Activated CD4-positive, CD25-positive, alpha-beta regulatory T cell (primary cell): ENCODE results near the gene DSN1.
A peak's percentile ranks its signal among the peaks of the same experiment; 100 is the strongest.
"Not testable (repeated sequence)": the region's sequence is repeated elsewhere in the genome, so short reads cannot be mapped to it uniquely, and the experiment has no call there.

Experiments used
- DNase-seq, 4 experiments: peaks; one replicate each; lab custom pipeline; 2025; lab: John Stamatoyannopoulos, UW

DSN1 gene, protein sequence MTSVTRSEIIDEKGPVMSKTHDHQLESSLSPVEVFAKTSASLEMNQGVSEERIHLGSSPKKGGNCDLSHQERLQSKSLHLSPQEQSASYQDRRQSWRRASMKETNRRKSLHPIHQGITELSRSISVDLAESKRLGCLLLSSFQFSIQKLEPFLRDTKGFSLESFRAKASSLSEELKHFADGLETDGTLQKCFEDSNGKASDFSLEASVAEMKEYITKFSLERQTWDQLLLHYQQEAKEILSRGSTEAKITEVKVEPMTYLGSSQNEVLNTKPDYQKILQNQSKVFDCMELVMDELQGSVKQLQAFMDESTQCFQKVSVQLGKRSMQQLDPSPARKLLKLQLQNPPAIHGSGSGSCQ

DNA sequence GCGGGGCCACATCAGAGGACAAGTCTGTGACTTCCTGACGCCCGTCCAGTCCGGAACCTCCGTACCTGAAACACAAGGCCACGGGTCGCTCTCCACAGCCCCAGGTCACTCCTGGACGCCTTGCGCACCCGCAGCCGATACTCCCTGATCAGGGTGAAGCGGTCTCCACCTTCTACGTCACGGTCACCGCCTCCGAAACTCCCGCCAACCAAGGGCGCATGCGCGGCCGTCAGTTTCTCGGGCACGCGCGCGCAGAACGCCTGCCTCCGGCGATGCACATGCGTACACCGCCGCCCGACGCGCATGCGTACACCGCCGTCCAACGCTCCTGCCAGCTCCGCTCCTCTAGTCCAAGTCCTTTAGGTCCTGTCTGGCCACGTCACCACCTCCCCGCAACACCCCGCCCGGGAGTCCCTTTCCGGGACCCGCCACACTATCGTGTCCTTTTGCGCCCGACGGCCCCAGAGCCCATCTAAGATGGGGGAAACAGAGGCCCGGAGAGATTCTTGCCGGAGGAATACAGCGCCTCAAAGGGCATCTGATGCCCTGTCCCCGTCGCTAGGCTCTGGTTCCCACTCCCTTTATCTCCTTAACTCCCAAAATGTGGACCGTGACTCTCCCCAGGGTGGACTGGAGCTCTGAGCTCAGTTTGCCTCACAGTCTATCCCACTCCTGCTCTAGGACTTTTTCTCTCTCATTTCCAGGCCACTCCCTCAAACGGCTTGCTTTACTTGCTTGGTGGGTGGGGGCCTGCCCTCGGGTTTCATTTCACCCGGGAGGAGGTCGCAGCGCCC, at the start of gene DSN1:
Gene DSN1 (minus strand): TSS at position 167 of the 794 bp plus-strand sequence. CDS start 2,305 bp downstream, outside the sequence.
- peak; percentile 94 to 97 (median 96) for DNase-seq

DNA sequence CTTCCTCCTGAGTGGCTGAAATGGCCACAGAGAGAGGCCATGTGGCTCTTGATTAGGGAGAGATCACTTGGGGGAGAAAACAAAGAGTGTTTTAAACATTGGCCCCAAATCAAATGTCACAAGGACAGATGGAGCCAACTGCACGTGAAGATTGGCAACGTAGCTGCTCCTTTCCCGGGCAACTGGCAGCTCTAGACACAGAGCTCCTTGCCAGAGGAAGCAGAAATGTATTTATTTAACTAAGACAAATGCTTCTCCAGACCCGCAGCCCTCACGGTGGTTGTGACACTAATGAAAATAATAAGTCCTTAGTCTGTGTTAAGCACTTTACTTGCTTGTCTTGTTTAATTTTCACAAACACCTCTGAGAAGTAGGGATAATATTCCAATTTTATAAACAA, 49.6 kb upstream of the DSN1 start:
- DNase-seq = no peak

DNA sequence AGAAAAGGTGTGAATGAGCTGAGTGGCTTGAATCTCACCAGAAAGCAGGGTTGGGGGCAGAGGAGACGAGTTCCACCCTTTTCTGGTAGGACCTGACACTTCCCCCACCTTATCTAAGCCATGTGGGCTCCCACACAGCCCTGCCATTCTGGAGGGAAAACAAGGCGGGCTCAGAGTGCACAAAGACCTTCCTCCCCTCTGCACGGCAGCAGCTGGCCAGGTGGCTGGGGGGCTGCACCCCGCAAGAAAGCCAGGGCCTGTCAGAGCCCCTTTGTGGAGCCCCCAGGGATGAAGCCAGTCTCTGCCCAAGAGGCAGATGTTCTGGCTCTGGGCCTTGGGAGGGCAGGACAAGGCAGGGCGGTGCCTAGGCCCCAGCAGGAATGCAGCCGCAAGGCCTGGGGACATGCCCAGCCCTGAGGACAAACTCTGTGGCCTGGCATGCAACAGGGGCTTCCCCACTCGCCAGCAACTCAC, 48.4 kb upstream of the DSN1 start:
- DNase-seq = no peak

DNA sequence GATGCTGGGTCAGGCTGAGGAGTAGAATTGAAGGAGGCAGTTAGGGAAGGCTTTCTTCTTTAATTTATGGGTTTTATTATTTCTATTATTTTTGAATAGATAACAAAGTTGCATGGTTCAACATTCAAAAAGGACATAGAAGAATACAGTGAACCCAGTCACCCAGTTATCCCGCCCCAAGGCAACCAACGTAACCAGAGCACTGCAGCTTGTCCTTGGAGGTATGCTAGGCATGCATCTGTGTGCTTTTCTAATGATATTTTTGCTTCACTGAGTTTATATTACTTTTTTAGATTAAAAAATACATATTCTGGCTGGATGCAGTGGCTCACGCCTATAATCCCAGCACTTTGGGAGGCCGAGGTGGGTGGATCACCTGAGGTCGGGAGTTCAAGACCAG, 47.4 kb upstream of the DSN1 start:
- DNase-seq = no peak

DNA sequence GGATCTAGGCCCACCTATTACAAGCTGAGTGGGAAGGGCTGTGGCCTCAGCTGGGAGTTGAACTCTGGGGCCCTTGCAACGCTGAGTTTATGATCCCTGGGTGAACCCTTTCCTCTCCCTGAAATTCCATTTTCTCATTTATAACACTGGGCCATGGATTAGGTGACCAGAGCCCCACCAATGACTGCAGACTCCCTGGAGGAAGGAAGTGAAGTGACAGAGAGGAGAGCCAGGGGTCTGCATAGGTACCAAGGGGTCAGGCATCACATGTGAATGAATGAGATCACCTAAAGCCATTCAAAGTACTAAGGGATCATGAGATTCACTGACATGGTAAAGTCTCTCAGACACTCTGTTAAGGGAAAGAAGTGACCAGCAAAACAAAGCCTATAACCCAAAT, 46.5 kb upstream of the DSN1 start:
- no peak for DNase-seq

DNA sequence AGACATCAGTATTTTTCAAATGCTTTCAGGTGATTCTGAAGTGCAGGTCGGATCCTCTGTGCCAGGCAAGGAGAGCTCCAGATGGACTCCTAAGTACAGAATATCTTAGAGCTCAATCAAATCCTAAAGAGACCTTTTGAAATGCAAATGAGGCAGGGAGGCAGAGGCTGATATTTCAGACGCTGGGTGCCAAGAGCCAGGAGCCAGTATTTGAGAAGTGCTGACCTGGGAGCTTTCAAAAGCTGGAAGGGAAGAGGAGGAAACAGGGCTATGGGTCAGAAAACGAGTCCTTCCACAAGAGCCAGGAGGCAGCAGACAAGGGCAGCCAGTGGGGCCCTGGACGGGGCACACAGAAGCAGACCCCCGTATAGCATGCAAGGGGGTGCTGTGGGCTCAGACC, 46.1 kb upstream of the DSN1 start:
- DNase-seq = no peak

DNA sequence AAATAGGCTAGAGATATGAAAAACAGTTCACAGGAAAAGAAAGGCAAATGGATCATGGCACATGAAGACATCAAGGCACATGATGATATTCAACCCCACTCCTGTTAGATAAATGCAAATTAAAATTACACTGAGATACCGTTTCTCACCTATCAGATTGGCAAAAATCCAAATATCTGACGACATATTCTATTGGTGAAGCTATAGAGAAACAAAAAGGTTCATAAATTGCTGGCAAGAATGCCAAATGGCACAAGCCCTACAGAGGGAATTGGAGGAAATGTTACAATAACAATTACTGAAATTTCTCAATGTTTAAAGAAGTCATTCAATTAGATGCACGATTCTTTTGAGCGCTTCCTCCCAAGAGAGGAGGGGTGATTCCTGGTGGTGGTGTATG, 45.3 kb upstream of the DSN1 start:
- DNase-seq = no peak

DNA sequence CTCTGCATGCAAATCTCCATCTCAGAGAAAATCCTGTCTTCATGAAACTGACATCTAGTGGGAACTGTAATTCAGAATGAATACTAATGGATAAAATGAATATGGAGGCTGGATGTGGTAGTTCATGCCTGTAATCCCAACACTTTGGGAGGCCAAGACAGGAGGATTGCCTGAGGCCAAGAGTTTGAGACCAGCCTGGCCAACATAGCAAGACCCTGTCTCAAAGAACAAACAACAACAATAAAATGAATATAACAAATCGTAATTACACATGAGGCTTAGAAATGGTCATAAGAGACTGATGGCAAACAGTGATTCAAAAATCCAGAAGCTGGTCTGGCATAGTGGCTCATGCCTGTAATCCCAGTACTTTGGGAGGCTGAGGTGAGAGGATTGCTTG, 44.6 kb upstream of the DSN1 start:
- DNase-seq = no peak

DNA sequence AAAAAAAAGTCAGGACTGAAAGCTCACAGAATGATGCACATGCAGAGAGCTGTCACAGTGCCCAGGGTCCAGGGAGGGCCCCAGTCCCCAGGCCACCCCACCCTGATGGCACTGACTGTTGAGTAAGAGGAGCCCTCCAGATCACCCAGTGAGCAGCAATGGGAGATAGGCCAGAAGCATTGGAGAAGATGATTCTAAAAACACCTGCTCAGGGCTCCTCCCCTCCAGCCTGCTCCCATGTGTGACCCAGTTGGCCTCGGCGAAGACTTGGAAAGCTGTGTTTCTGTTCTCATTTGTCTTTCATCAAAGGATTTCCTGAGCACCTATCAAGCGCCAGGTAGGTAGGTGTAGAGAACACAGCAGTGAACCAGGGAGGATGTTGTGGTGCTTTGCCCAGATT, 43.9 kb upstream of the DSN1 start:
- no peak for DNase-seq

DNA sequence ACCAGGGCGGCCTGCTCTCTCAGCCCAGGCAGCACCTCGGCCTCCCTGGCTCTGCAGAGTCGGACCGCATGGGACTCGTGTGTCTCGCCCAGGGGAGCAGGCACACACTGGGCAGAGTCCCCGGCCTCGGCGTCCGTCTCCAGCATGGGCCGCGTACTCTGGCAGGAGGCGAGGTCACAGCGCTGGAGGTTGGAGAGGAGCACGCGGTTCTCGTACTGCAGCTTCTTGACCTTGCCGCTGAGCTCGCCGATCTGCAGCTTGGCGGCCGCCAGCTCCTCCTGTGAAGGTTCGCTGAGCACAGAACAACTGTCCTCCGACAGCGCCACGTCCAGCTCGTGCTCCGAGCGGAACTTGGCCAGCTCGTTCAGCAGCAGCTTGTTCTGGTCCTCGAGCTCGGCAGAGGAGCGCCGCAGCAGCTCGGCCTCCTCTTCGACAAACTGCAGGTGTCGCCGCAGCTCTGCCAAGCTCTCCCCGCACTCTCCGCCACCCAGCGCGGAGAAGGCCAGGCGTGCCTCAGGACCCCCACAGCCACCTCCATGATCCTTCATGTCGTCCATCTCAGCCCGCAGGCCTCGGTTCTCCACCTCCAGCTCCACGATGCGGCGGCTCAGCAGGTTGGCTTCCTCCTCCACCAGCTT, 42.0 kb upstream of the DSN1 start:
- DNase-seq = no peak

DNA sequence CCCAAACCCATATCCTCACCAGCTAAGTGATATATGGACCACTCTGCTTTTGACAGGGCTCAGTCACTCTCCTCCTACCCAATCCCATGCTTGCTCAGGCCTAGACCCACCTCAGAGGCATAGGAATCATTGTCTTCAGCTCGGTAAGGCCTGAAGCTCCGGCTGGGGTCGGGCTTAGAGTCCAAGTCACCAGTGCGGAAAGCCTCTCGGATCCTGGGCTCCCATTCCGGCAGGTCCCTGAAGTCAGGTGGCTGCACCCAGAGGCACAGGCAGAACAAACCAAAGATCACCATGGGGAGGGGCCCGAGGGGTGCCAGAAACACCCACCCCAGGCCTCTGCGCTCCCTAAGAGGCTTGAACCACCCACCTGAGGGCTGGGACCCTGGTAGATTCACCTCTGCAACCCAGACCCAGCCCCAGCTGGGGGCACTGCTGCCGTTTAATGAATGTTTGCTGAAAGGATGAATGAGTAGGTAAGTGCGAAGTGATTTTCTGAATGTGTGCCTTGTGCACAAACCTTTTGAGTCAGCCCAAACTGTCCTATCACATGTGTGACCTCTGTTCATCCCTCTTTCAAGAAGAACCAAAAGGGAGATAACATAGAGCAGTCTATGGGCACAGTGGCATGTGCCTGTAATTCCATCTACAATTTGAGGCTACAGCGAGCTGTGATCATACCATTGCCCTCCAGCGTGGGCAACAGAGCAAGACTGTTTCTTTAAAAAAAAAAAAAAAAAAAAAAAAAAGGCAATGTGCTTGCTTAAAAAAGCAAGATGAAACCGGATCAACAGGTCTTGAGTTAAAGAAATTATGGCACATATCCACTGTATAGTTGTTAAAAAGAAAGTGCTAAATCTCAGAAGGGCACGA, 39.3 kb upstream of the DSN1 start:
- DNase-seq = no peak

DNA sequence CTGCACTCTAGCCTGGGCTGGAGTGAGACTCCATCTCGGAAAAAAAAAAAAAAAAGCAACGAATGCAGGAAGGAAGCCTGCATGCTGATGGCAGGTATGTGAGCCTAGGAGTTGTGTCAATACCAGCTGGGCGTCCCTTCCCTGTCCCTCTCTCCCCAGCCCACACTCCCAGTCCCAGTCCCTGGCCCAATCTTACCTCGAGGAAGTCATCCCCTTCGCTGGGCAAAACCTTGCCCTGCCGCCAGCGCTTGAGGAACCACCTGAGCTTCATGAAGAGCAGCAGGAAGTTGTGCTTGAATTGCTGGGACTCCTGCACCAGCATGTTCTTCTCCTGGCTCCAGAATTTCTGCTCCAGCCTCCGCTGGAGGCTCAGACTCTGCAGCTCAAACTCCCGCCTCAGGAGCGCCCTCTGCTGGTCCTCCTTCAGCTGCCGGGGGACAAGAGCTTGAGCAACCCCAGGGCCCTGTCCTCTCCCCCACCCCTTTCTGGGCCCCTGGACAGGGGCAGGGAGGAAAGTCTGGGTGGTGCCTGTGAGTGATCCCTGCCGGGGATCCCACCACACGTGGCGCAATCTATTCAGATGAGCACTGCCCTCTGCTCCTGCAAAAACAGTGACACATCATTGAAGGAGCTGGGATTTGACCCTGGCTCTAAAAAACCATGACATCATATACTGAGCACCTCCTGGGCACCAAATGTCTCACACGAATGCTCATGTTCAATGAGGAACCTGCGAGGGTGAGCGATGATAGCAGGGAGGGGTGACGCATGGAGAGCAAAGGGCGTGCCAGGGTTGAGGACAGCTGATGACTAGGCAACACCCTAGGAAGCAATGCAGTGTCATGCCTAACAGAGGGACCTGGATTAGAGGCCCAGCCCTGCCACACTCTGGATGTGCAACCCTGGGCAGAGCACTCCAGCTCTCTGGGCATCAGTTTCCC, 35.0 kb upstream of the DSN1 start:
- DNase-seq = peak; percentile 36 to 61 (median 48)

DNA sequence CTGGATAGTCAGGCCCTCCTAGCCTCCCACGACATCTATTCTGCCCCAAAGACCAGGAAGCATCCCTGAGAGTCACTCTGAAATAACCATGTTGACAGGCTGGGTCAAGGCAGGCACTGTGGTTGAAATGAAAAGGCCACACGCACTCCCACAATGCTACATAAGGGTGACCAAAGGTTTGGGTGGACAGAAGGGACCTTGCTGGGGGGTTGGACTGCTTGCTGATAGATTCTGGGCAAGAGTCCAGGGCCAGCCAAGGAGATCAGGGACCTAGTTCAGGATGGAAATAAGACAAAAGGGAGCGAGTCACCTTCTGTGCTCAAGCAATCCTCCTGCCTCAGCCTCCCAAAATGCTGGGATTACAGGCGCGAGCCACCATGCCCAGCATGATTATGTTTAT, 32.5 kb upstream of the DSN1 start:
- no peak for DNase-seq

DNA sequence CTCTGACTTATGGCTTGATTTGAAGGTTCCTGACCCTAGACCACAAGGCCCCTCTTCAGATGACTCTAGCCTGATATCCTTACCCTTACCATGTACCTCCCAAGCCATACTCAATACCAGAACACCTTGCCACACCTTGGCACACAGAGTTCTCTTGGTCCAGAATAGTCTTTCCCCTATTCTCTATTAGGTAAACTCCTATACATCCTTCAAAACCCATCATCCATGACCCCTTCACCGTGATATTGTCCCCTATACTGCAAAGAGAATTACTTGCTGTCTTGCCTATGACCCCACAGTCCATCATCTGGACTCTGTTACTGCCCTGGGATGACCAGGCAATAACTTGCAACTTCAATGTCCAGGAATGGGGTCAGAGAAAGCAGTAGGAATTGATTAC, 31.8 kb upstream of the DSN1 start:
- DNase-seq = no peak

DNA sequence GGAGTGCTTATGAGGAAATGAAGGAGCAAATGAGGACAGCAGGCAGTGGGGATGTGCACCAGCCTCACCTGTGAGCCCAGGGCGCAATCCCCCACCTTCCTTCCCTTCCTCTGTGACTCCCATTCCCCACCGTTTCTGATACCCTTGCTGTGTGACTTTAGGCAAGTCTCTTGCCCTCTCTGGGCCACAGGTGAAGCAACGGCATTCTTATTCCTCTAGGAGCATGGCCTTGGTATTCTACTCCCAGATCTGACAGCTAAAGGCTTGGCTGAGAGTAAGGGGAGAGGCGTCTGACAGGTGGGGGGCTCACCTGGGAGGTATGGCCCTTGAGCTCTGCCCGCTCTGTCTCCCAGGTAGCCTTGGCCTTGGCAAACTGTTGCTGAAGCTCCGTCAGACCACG, 30.9 kb upstream of the DSN1 start:
- no peak for DNase-seq

DNA sequence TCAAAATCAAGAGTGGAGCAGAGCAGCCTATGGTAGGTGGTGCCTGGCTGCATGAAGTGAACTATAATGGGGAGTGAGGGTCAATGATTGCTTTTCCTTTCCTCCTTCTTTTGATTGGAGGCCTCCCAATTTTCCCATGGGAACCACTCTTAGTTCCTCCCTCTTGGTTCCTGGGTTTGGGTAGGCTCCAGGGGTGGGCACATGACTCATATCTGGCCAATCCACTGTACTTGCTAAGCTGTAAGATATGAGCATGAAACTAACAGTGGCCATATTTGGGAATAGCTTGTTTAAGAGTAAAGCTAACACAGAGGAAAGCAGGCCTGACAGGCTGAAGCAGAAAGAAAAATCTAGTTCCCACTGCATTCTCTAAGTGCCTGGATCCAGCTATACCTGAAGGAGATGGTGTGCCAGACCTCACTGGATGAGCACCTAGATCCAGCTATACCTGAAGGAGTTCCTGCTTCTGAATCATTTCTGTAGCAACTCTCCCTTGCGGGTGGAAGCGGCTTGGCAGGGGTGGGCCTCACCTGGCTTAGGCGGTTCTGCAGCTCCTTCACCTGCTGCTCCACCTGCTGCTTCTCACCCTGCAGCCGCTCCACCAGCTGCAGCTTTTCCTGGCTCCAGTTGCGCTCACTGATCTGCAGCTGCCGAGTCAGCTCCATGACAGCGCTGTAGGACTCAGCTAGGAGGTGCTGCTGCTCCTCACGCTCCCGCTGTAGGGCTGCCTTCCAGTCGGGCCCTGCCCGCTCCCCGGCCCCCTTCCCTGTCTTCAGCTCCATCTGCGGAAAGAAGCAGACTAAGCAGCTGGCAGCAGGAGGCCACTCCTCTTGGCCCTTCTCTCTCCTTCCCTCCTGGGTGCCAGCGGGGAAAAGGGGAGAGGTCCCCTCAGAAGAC, 29.0 kb upstream of the DSN1 start:
- no peak for DNase-seq

DNA sequence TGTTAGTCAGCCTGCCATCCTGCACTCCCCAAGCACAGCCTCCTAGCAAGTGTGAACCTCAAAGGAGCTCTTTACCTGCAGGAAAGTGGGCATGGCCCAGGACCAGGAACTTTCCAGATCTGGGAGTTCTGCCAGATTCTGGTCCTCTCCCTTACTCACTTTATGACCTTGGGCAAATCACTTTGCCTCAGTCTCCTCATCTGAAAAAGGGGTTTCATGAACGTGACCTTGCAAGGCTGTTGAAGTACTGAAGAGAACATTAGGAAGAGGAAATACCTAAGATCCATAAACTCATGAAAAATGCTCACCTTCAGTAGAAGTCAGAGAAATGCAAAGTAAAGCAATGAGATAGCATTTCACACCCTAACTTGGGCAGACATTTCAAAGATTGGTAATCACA, 26.8 kb upstream of the DSN1 start:
- no peak for DNase-seq

DNA sequence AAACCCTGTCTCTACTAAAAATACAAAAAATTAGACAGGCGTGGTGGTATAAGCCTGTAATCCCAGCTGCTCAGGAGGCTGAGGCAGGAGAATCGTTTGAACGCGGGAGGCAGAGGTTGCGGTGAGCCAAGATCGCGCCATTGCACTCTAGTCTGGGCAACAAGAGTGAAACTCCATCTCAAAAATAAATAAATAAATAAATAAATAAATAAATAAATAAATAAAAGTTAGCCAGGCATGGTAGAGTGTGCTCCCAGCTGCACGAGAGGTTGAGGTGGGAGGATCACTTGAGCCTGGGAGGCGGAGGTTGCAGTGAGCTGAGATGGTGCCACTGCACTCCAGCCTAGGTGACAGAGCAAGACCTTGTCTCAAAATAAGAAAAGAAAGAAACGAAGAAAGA, 25.8 kb upstream of the DSN1 start:
- not testable (repeated sequence) for DNase-seq

DNA sequence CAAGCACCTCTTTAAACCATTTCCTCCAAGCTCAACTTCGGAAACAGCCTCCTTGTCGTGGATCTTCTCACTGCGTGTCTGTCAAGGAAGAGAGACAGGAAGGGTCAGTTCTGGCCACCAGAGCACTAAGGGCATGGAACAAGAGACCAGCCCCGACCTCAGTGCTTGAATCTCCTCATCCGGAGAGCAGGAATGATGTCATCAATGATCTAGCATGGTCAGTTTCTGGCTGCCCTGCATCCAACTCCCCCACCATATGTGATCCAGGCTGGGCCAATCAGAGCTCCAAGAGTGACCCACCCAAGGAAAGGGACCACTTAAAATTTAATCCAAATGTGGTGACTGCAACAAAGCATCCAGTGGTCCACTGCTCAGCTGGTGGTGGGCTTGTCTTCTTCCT, 23.3 kb upstream of the DSN1 start:
- no peak for DNase-seq

DNA sequence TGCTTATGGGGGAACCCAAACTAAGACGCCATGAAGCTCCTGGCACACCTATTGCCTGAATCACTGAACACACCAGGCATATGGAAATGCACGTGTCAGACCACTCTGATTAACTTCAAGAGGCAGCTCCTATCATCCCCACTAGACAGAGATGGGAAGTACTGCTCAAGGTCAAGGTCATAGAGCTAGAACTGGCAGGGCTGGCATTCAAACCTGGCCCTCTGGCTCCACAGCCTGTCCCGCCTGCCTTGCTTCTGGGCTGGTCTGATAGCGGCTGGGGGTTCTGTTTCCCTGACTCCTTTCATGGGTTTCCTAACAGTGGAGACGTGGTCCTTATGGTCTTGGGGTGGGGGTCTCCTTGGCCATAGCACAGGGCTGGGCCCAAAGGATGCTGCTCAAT, 22.6 kb upstream of the DSN1 start:
- no peak for DNase-seq
